Right lobe of liver (tissue), 6 donors: ENCODE results near the gene GRIP1. TPM values are rescaled to one million over a fixed set of nuclear protein-coding genes. Genes with fewer than 3 reads are reported as not detected.

ENCODE experiments used
- ATAC-seq, 4 donors: fragments of 200-7000 bp; cut with Tn5 transposase; one replicate each; pipeline ENCODE4 v1.9.1; 2020; ENCODE audit warnings: mild to moderate bottlenecking in 4 of 4, moderate library complexity in 4 of 4
- DNase-seq, 3 donors: peaks; one replicate each; pipeline ENCODE4 v3.0.0-alpha.2; 2020
- H3K27ac ChIP-seq, 3 donors: fragments of 200-600 bp; one replicate each; pipeline ENCODE4 v1.8.0; 2022
- H3K27me3 ChIP-seq, 2 donors: fragments of 200-600 bp; one replicate each; pipeline ENCODE4 v1.8.0; 2022
- H3K36me3 ChIP-seq, 4 donors: fragments of 200-600 bp; sonication (generic) in 1 of 4; one replicate each; pipeline versions ENCODE4 v1.5.1 to v1.8.0; 2017 to 2022; ENCODE audit warnings: control low read depth in 1 of 4
- H3K4me1 ChIP-seq, 4 donors: fragments of 200-600 bp; sonication (generic) in 1 of 4; one replicate each; pipeline versions ENCODE4 v1.5.1 to v1.8.0; 2017 to 2022; ENCODE audit warnings: control low read depth in 1 of 4
- H3K4me3 ChIP-seq, 3 donors: fragments of 200-600 bp; one replicate each; pipeline ENCODE4 v1.8.0; 2022
- H3K9me3 ChIP-seq, 4 donors: fragments of 200-600 bp; sonication (generic) in 1 of 4; one replicate each; pipeline versions ENCODE4 v1.5.1 to v1.8.0; 2017 to 2022; ENCODE audit warnings: control low read depth in 1 of 4
- CTCF ChIP-seq, 4 donors: fragments of 200-600 bp in 3 of 4; fragments of 450-650 bp in 1 of 4; IDR thresholded peaks; one replicate each; pipeline versions ENCODE4 v1.5.1 to v1.8.0; 2016 to 2022; ENCODE audit warnings: antibody characterized with exemption in 4 of 4, mild to moderate bottlenecking in 2 of 4
- POLR2A ChIP-seq: fragments of 450-650 bp; IDR thresholded peaks from one replicate; pipeline ENCODE4 v1.6.1; 2017; ENCODE audit warnings: antibody characterized with exemption, mild to moderate bottlenecking
- WGBS: methylation state at CpG from one replicate; pipeline ENCODE4 v1.1.6; 2018; ENCODE audit warnings: low coverage, low lambda C conversion rate; ENCODE audit not compliant: insufficient coverage; ENCODE audit errors: missing lambda C conversion rate; 5-methylcytosine and 5-hydroxymethylcytosine counted together
- intact Hi-C, 2 donors: fragments of 100-400 bp; cut with DNase I; formaldehyde crosslinking; loops; one replicate each; pipeline versions ENCODE4 v1.11.2 to v1.14.1; 2022
- total RNA-seq, 6 experiments: library from RNA; depleted of rRNA in 2 of 6; stranded (reverse); fragments of >200 nt in 2 of 6; fragmentation: NEBNext Ultra II Directional in 3 of 6; extraction: Animal tissue kit (Norgen Biotek cat#: 25700) in 3 of 6; gene quantifications; one replicate each; pipeline versions ENCODE4 v1.1.0 to v1.2.4, GENCODE V29; 2016 to 2023
- donor health status: DM: no; HTN: yes; CAD: no.
- donor health status: DM: no; HTN: no; CAD: no.
- donor health status: DM: no; HTN: no; CAD: no.
- donor health status: DM: no; HTN: yes; CAD: no.
- donor health status: DM: no; HTN: yes; CAD: no.

The GRIP1 gene
- total RNA-seq, 6 experiments from 2014 or later: 0.22 to 0.78 (median 0.26) TPM; not detected in 3

- no peaks in the 10 kb centered on the region for H3K36me3 ChIP-seq
- no peak for DNase-seq
- no peak overlapping the region for H3K4me3 ChIP-seq
- H3K27me3 ChIP-seq: no peaks in the 10 kb centered on the region
- TF ChIP-seq CTCF (IDR thresholded peaks at IDR 0.05) (no peak), POLR2A (no peak)
- intact Hi-C loops: no loop called here
- no peak overlapping the region for H3K27ac ChIP-seq
- H3K9me3 ChIP-seq: no peaks in the 10 kb centered on the region
- no peak for ATAC-seq
- 70% methylated on average over 2 of the region's 2 CpGs for WGBS
- no peaks in the 10 kb centered on the region for H3K4me1 ChIP-seq
Observed at GRCh38 chr12:66600903-66601302, 78.0 kb downstream of the GRIP1 start.

- no peaks in the 10 kb centered on the region for H3K4me1 ChIP-seq
- H3K27me3 ChIP-seq: no peaks in the 10 kb centered on the region
- ATAC-seq: no peak
- intact Hi-C loops: no loop called here
- no peak for DNase-seq
- H3K27ac ChIP-seq: no peak overlapping the region
- H3K36me3 ChIP-seq: no peaks in the 10 kb centered on the region
- H3K4me3 ChIP-seq: no peak overlapping the region
- no peak for TF ChIP-seq CTCF (IDR thresholded peaks at IDR 0.05)
- no peak for TF ChIP-seq POLR2A
- 5% methylated on average over 1 of the region's 1 CpG for WGBS
- no peaks in the 10 kb centered on the region for H3K9me3 ChIP-seq
Observed at GRCh38 chr12:66599816-66600215, 79.1 kb downstream of the GRIP1 start.

GRCh38 chr12:66598608-66599007 is 80.3 kb downstream of the GRIP1 start:
- Histone ChIP-seq H3K27me3 (no peaks in the 10 kb centered on the region), H3K36me3 (no peaks in the 10 kb centered on the region), H3K4me1 (no peaks in the 10 kb centered on the region), H3K4me3 (no peak overlapping the region), H3K9me3 (no peaks in the 10 kb centered on the region), H3K27ac (no peak overlapping the region)
- WGBS: 38% methylated on average over 2 of the region's 2 CpGs
- ATAC-seq: no peak
- TF ChIP-seq POLR2A: no peak
- no peak for TF ChIP-seq CTCF (IDR thresholded peaks at IDR 0.05)
- intact Hi-C loops: no loop called here
- DNase-seq: no peak

GRCh38 chr12:66598079-66598478 is 80.8 kb downstream of the GRIP1 start:
- H3K9me3 ChIP-seq: no peaks in the 10 kb centered on the region
- ATAC-seq: no peak

More at GRCh38 chr12:66598079-66598478, 80.8 kb downstream of the GRIP1 start:
- no peak overlapping the region for H3K27ac ChIP-seq
- H3K36me3 ChIP-seq: no peaks in the 10 kb centered on the region
- WGBS: 52% methylated on average over 4 of the region's 4 CpGs
- no peaks in the 10 kb centered on the region for H3K27me3 ChIP-seq
- TF ChIP-seq CTCF (IDR thresholded peaks at IDR 0.05) (no peak), POLR2A (no peak)
- no peaks in the 10 kb centered on the region for H3K4me1 ChIP-seq
- no peak overlapping the region for H3K4me3 ChIP-seq
- no peak for DNase-seq
- intact Hi-C loops: no loop called here
